HAP-1 (cell line): ENCODE results near the gene SLC4A1AP.

Experiments used
- DNase-seq, 2 experiments: peaks; one replicate each; pipeline ENCODE4 v3.0.0-alpha.2; 2016 to 2020; ENCODE audit warnings: low spot score in 2 of 2
- H3K27me3 ChIP-seq: fragments of 250-450 bp; sonication (Bioruptor Pico); 2 replicates; pipeline ENCODE4 v1.5.1; 2020; ENCODE audit warnings: low read depth, mild to moderate bottlenecking, moderate library complexity
- H3K36me3 ChIP-seq: fragments of 250-450 bp; sonication (Bioruptor Pico); replicated peaks from 2 replicates; pipeline ENCODE4 v1.5.1; 2020; ENCODE audit warnings: mild to moderate bottlenecking
- H3K4me1 ChIP-seq: fragments of 250-450 bp; sonication (Bioruptor Pico); 2 replicates; pipeline ENCODE4 v1.5.1; 2020; ENCODE audit warnings: mild to moderate bottlenecking
- H3K4me3 ChIP-seq: fragments of 250-450 bp; sonication (Bioruptor Pico); 2 replicates; pipeline ENCODE4 v1.5.1; 2020; ENCODE audit warnings: mild to moderate bottlenecking, moderate library complexity
- H3K9me3 ChIP-seq: fragments of 250-450 bp; sonication (Bioruptor Pico); 2 replicates; pipeline ENCODE4 v1.5.1; 2020; ENCODE audit warnings: mild to moderate bottlenecking, moderate library complexity
- in situ Hi-C: fragments of 300-500 bp; cut with MboI; formaldehyde crosslinking; loops from 3 replicates; pipeline ENCODE4 v1.14.3; 2020; ENCODE audit warnings: low sequenced_read_pairs, inconsistent platforms, mixed read lengths

SLC4A1AP gene

GRCh38 chr2:27638037-27638637, 25.6 kb upstream of the SLC4A1AP start:
- 0 out of 2 replicates have a peak, but pooled peaks cover 4% of the 10 kb centered on the region for H3K4me1 ChIP-seq
- H3K36me3 ChIP-seq = peaks cover 50% of the 10 kb centered on the region
- no peaks in the 10 kb centered on the region for H3K27me3 ChIP-seq
- no peak for DNase-seq
- in situ Hi-C loops = no loop called here
- H3K9me3 ChIP-seq = no peaks in the 10 kb centered on the region
- no peak overlapping the region for H3K4me3 ChIP-seq

DNA sequence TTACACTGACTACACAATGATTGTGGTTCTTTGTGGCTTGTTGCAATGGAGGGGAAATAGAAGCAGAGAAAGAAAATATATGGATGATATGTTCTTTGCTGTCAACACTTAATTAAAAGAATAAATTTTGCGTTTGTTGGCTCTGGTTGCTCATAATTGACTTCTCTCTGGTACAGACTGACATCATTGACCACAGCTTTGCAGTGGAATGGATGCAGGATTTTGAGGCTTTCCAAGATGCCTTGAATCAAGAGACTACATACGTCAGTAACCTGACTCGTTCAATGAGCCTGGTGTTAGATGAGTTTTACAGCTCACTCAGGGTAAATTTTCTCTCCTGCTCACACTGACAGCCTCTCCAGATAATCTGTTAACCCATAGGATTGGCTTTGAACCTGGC, 25.0 kb upstream of the SLC4A1AP start:
- no peaks in the 10 kb centered on the region for H3K9me3 ChIP-seq
- no peak for DNase-seq
- 0 out of 2 replicates have a peak, but pooled peaks cover 4% of the 10 kb centered on the region for H3K4me1 ChIP-seq
- H3K27me3 ChIP-seq = no peaks in the 10 kb centered on the region
- H3K4me3 ChIP-seq = no peak overlapping the region
- peaks cover 49% of the 10 kb centered on the region for H3K36me3 ChIP-seq
- in situ Hi-C loops = no loop called here

DNA sequence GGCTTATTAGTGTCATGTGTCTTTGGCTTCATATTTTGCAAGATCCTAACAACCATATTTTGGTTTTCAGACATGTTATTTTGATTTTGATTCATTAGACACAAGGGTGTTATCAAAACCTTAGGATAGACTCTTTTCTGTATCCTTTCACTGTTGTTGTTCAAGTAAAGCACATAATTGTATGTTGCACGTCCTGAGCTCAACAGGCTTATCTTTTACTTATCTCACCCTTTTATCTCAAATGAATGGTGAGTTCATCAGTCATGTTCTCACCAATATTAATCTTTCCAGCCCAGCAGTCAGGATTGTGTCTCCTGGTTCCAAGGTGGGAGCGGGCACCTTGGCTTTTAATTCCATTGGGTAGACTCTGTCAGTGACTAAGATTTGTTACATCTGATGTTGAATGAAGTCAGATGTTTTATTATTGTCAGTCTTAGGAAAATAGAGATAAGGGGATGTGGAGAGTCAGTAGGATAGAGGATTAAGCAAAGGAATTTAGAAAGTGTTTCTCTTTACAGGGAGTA, 22.9 kb upstream of the SLC4A1AP start:
- peaks cover 41% of the 10 kb centered on the region for H3K36me3 ChIP-seq
- H3K4me3 ChIP-seq = no peak overlapping the region
- 0 out of 2 replicates have a peak, but pooled peaks cover 4% of the 10 kb centered on the region for H3K4me1 ChIP-seq
- H3K9me3 ChIP-seq = no peaks in the 10 kb centered on the region
- no peak for DNase-seq
- in situ Hi-C loops = no loop called here
- H3K27me3 ChIP-seq = no peaks in the 10 kb centered on the region

DNA sequence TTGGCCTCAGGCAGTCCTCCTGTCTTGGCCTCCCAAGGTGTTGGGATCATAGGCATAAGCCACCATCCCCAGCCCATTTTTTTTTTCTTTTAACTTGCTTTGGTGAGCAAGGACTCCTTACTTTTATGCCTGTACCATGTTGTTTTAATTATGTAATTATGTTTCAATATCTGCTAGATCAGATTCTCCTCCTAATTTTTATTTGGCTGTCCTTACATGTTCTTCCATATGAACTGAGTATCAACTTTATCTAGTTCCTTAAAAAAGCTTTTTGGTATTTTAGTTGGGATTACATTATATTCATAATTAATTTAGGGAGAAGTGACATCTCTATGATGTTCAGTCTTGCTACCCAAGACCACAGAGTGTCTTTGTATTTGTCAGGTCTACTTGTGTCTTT, 18.5 kb upstream of the SLC4A1AP start:
- 0 out of 2 replicates have a peak, but pooled peaks cover 1% of the 10 kb centered on the region for H3K4me1 ChIP-seq
- no peak overlapping the region for H3K4me3 ChIP-seq
- peaks cover 44% of the 10 kb centered on the region for H3K36me3 ChIP-seq
- H3K9me3 ChIP-seq = no peaks in the 10 kb centered on the region
- no peak for DNase-seq
- in situ Hi-C loops = no loop called here
- no peaks in the 10 kb centered on the region for H3K27me3 ChIP-seq

DNA sequence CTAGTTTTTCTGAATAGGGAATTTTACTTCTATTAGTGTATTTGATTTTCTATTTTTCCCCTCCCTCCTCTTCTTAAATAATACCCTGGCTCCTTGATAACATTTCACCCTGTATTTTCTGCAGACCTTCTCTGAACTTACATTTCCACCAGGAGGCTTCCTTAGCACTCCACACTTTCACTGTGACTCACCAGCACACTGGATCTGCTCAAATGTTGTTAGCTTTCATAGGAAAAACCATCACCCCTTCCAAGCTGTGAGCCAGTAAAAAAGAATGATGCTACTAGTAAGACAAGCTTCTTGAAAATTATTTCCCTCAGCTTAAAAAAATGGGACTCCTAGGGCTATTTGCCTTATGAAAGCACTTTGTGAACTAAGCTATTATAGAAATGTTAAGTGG, 16.4 kb upstream of the SLC4A1AP start:
- H3K27me3 ChIP-seq = no peaks in the 10 kb centered on the region
- H3K36me3 ChIP-seq = peaks cover 49% of the 10 kb centered on the region
- in situ Hi-C loops = no loop called here
- no peak for DNase-seq
- no peaks in the 10 kb centered on the region for H3K9me3 ChIP-seq
- H3K4me1 ChIP-seq = no peaks in the 10 kb centered on the region
- no peak overlapping the region for H3K4me3 ChIP-seq

- peaks cover 54% of the 10 kb centered on the region for H3K36me3 ChIP-seq
- no peaks in the 10 kb centered on the region for H3K9me3 ChIP-seq
- in situ Hi-C loops = no loop called here
- H3K27me3 ChIP-seq = no peaks in the 10 kb centered on the region
- no peak overlapping the region for H3K4me3 ChIP-seq
- DNase-seq = no peak
- no peaks in the 10 kb centered on the region for H3K4me1 ChIP-seq
Measured at GRCh38 chr2:27647737-27648136, 16.0 kb upstream of the SLC4A1AP start.

- Histone ChIP-seq H3K36me3 (peaks cover 82% of the 10 kb centered on the region), H3K4me3 (no peak overlapping the region), H3K4me1 (peaks cover 4% of the 10 kb centered on the region), H3K27me3 (no peaks in the 10 kb centered on the region), H3K9me3 (no peaks in the 10 kb centered on the region)
- no peak for DNase-seq
- in situ Hi-C loops = no loop called here
Measured at GRCh38 chr2:27651056-27651455, 12.6 kb upstream of the SLC4A1AP start.

DNA sequence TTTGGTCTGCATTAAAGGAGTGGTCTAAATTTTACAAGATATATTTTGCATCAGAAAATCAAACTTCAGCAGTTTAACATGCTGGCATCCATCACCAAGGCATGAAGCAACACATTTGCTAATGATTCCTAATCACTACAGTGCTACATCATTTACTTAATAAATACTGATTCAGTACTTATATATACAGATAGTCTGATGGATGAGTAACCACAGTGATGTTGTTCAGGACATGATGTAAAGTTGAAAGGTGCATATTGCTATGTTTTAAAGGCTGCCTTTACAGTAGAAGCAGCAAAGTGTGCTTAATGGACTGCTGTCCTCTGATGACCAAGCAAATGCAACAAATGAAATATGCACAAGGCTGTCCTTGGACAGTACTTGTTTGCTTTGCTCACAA, 11.3 kb upstream of the SLC4A1AP start:
- in situ Hi-C loops = no loop called here
- peaks cover 4% of the 10 kb centered on the region for H3K4me1 ChIP-seq
- DNase-seq = no peak
- no peak overlapping the region for H3K4me3 ChIP-seq
- no peaks in the 10 kb centered on the region for H3K9me3 ChIP-seq
- H3K27me3 ChIP-seq = no peaks in the 10 kb centered on the region
- peaks cover 88% of the 10 kb centered on the region for H3K36me3 ChIP-seq

- Histone ChIP-seq H3K27me3 (no peaks in the 10 kb centered on the region), H3K4me3 (no peak overlapping the region), H3K36me3 (peaks cover 89% of the 10 kb centered on the region), H3K9me3 (no peaks in the 10 kb centered on the region), H3K4me1 (peaks cover 4% of the 10 kb centered on the region)
- DNase-seq = no peak
- in situ Hi-C loops = no loop called here
Measured at GRCh38 chr2:27652790-27653189, 10.9 kb upstream of the SLC4A1AP start.

DNA sequence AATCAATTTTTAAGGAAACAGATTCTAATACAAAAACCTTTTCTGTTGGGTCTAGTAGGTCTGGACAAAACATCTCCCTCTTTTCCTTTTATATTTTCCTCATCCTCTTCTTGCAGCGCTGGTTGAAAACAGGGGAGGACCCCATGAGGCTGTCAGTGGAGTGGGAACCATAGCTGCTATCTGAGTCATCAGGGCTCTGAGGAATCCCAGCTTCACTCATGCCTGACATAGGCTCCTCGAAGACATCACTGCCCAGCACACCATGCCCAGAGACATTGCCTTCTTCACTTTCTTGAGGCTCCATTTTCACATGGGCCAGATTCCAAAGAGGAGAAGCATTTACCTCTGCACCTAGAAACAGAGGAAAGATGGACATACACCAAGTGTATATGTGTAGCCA, 10.3 kb upstream of the SLC4A1AP start:
- peaks cover 4% of the 10 kb centered on the region for H3K4me1 ChIP-seq
- in situ Hi-C loops = no loop called here
- H3K9me3 ChIP-seq = no peaks in the 10 kb centered on the region
- H3K27me3 ChIP-seq = no peaks in the 10 kb centered on the region
- no peak overlapping the region for H3K4me3 ChIP-seq
- H3K36me3 ChIP-seq = peaks cover 88% of the 10 kb centered on the region
- no peak for DNase-seq

- Histone ChIP-seq H3K9me3 (no peaks in the 10 kb centered on the region), H3K4me3 (no peak overlapping the region), H3K36me3 (peaks cover 84% of the 10 kb centered on the region), H3K4me1 (peaks cover 8% of the 10 kb centered on the region), H3K27me3 (no peaks in the 10 kb centered on the region)
- in situ Hi-C loops = no loop called here
- peak in 1 of 2 experiments; percentile 47 for DNase-seq
Measured at GRCh38 chr2:27655155-27655951, 8.3 kb upstream of the SLC4A1AP start.

DNA sequence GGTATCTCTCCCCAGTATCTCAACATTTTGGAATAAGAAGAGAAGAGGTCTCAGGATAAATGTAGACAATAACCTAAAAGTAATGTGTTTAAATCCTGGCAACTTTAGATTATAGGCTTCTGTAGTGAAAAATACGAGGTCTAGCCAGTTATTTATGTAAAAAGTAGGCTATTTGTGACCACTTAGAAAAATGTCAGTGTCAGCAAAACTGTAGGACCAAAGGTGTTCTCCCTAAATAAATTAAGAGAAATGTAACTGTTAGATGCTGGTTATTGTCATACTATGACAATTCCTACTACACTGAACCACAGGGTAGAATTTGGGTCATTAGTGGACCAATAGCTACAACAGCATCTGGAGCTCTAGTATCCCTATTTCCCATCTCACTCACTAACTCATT, 2.3 kb upstream of the SLC4A1AP start:
- DNase-seq = no peak
- H3K27me3 ChIP-seq = no peaks in the 10 kb centered on the region
- H3K4me3 ChIP-seq = no peak overlapping the region
- no peaks in the 10 kb centered on the region for H3K9me3 ChIP-seq
- peaks cover 20% of the 10 kb centered on the region for H3K4me1 ChIP-seq
- peaks cover 47% of the 10 kb centered on the region for H3K36me3 ChIP-seq
- in situ Hi-C loops = no loop called here

DNA sequence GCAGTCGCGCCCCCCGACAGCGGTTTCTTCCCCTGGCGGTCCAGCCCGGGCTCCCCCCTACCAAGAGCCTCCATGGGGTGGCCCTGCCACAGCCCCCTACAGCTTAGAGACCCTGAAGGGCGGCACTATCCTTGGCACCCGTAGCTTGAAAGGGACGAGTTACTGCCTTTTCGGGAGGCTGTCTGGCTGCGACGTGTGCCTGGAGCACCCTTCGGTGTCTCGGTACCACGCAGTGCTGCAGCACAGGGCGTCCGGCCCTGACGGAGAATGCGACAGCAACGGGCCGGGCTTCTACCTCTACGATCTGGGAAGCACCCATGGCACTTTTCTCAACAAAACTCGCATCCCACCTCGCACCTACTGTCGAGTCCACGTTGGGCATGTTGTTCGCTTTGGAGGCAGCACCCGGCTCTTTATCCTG, 475 bp downstream of the SLC4A1AP start:
- H3K36me3 ChIP-seq = peaks cover 37% of the 10 kb centered on the region
- H3K27me3 ChIP-seq = no peaks in the 10 kb centered on the region
- in situ Hi-C loops = no loop called here
- peaks cover 19% of the 10 kb centered on the region for H3K4me1 ChIP-seq
- H3K4me3 ChIP-seq = peak overlapping the region; percentile 77
- H3K9me3 ChIP-seq = no peaks in the 10 kb centered on the region
- no peak for DNase-seq

GRCh38 chr2:27664622-27665363, 1.1 kb downstream of the SLC4A1AP start:
- DNase-seq = no peak
- Histone ChIP-seq H3K4me1 (peaks cover 15% of the 10 kb centered on the region), H3K9me3 (no peaks in the 10 kb centered on the region), H3K27me3 (no peaks in the 10 kb centered on the region), H3K36me3 (peaks cover 30% of the 10 kb centered on the region), H3K4me3 (peak overlapping the region; percentile 77)
- in situ Hi-C loops = no loop called here
